Spleen (tissue), 7 donors: ENCODE measurements around the gene CFL1.
A peak's percentile ranks its signal among the peaks of the same experiment; 100 is the strongest.

Experiments
- POLR2A ChIP-seq, 3 donors: fragments of 450-650 bp; IDR thresholded peaks; one replicate each; pipeline ENCODE4 v1.5.1; 2017; ENCODE audit warnings: antibody characterized with exemption in 3 of 3, mild to moderate bottlenecking in 1 of 3
- POLR2AphosphoS5 ChIP-seq, 3 donors: sonication (generic); formaldehyde crosslinking; IDR thresholded peaks; one replicate each; pipeline ENCODE4 v1.5.1; 2017; ENCODE audit warnings: antibody characterized with exemption in 3 of 3
- TF ChIP-seq, protein P1 (sequence below), 11 experiments: fragments of 200-600 bp in 7 of 11; fragments of 450-650 bp in 4 of 11; sonication (generic) in 4 of 11; IDR thresholded peaks in 8 of 11; conservative IDR thresholded peaks in 3 of 11; 1 replicate in 7 of 11; 2 replicates in 4 of 11; pipeline versions ENCODE4 v1.4.0 to v1.8.0; 2016 to 2021; ENCODE audit warnings: antibody characterized with exemption in 11 of 11, inconsistent platforms in 4 of 11, mild to moderate bottlenecking in 1 of 11
- donor health status: DM: no; HTN: no; CAD: no; lungs with moderate emphysema.
- donor health status: DM: no; HTN: no; CAD: no.
- donor health status: DM: no; HTN: no; CAD: no.

DNA sequence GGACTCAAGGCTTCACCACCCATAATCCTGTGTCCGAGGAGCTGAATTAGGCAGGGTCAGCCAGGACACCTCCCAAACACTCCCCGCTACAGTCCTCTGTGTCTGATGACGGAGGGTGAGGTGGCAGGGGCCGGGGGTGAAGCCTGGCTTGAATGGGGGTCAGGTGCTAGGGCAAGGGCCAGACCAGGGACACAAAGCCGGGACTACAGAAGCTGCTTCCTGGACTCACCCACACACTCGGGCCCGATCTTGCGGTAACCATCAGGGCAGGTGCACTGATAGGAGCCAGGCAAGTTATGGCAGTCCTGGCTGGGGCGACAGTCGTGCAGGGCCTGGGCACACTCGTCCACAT is 12.3 kb upstream of the CFL1 start:
- TF ChIP-seq POLR2AphosphoS5 (IDR thresholded peaks at IDR 0.05), result peak in 1 of 3 donors; percentile 24
- TF ChIP-seq, protein P1, sequence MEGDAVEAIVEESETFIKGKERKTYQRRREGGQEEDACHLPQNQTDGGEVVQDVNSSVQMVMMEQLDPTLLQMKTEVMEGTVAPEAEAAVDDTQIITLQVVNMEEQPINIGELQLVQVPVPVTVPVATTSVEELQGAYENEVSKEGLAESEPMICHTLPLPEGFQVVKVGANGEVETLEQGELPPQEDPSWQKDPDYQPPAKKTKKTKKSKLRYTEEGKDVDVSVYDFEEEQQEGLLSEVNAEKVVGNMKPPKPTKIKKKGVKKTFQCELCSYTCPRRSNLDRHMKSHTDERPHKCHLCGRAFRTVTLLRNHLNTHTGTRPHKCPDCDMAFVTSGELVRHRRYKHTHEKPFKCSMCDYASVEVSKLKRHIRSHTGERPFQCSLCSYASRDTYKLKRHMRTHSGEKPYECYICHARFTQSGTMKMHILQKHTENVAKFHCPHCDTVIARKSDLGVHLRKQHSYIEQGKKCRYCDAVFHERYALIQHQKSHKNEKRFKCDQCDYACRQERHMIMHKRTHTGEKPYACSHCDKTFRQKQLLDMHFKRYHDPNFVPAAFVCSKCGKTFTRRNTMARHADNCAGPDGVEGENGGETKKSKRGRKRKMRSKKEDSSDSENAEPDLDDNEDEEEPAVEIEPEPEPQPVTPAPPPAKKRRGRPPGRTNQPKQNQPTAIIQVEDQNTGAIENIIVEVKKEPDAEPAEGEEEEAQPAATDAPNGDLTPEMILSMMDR (IDR thresholded peaks at IDR 0.05 in 8 of 11, conservative IDR thresholded peaks at IDR 0.05 in 3 of 11), result no peak
- no peak for TF ChIP-seq POLR2A (IDR thresholded peaks at IDR 0.05)
